Suprapubic skin (tissue), 3 donors: ENCODE data around the gene LCN15.

ENCODE experiments used
- CTCF ChIP-seq, 2 donors: fragments of 200-600 bp in 1 of 2; fragments of 450-650 bp in 1 of 2; sonication (generic) in 1 of 2; IDR thresholded peaks; one replicate each; pipeline ENCODE4 v1.5.1; 2016 to 2019; ENCODE audit warnings: antibody characterized with exemption in 2 of 2, mild to moderate bottlenecking in 1 of 2, moderate library complexity in 1 of 2
- POLR2A ChIP-seq, 2 donors: fragments of 450-650 bp; IDR thresholded peaks; one replicate each; pipeline ENCODE4 v1.6.1; 2017; ENCODE audit warnings: antibody characterized with exemption in 2 of 2, mild to moderate bottlenecking in 2 of 2, moderate library complexity in 2 of 2

GRCh38 chr9:136718345-136719194, 45.7 kb downstream of the LCN15 start:
- no peak for TF ChIP-seq CTCF (IDR thresholded peaks at IDR 0.05)
- no peak for TF ChIP-seq POLR2A (IDR thresholded peaks at IDR 0.05)
